HepG2 (cell line): ENCODE results near the gene PSME3IP1. TPM values are rescaled to one million over a fixed set of nuclear protein-coding genes. Genes with fewer than 3 reads are reported as not detected.

Experiments used
- ATAC-seq: fragments of 200-7000 bp; cut with Tn5 transposase; 3 replicates; pipeline ENCODE4 v1.9.1; 2020; ENCODE audit warnings: mild to moderate bottlenecking, moderate library complexity
- BruUV-seq: library from RNA; stranded (reverse); fragments of 400-500 nt; replicated peaks from 2 replicates; lab custom pipeline; 2021; lab: Mats Ljungman, UMichigan
- CTCF ChIA-PET: fragments of 300-600 bp; formaldehyde crosslinking; extraction: SDS; loops from one replicate; lab custom pipeline; 2021; ENCODE audit warnings: low total read pairs, inconsistent platforms, low intra/inter-chr PET ratio; lab: Yijun Ruan, JAX
- POLR2A ChIA-PET: fragments of 350-600 bp; sonication (Branson Sonifier 250); formaldehyde crosslinking; loops from one replicate; lab custom pipeline; 2020; ENCODE audit warnings: antibody characterized with exemption, inconsistent platforms; lab: Yijun Ruan, JAX
- DNase-seq: peaks from one replicate; pipeline ENCODE4 v3.0.0-alpha.2; 2015; ENCODE audit warnings: low spot score
- FAIRE-seq: peaks from 3 replicates; lab custom pipeline; 2011; peaks lifted over from hg19 to GRCh38; lab: Jason Lieb, UNC
- H2AFZ ChIP-seq: one replicate; pipeline ENCODE4 v1.6.1; 2011; ENCODE audit warnings: low read length, inconsistent platforms
- H3K27ac ChIP-seq: fragments of 300-600 bp; 3 replicates; pipeline ENCODE4 v1.8.0; 2011; ENCODE audit warnings: mixed run types, mild to moderate bottlenecking, mixed read lengths, low read length, inconsistent platforms; ENCODE audit not compliant: insufficient read depth; ENCODE audit errors: extremely low read length
- H3K27me3 ChIP-seq, 2 experiments: fragments of 200-600 bp in 1 of 2; 2 replicates in 1 of 2; 3 replicates in 1 of 2; pipeline versions ENCODE4 v1.6.0 to v1.8.0; 2011; ENCODE audit warnings: low read length in 2 of 2, mild to moderate bottlenecking in 2 of 2, moderate library complexity in 2 of 2, inconsistent platforms in 1 of 2; ENCODE audit not compliant: insufficient read depth in 2 of 2, control insufficient read depth in 1 of 2
- H3K36me3 ChIP-seq, 2 experiments: fragments of 200-600 bp in 1 of 2; replicated peaks in 1 of 2; 2 replicates in 1 of 2; 3 replicates in 1 of 2; pipeline versions ENCODE4 v1.5.1 to v1.8.0; 2011; ENCODE audit warnings: low read length in 2 of 2, inconsistent platforms in 1 of 2; ENCODE audit not compliant: insufficient read depth in 2 of 2, control insufficient read depth in 1 of 2
- H3K4me1 ChIP-seq: 2 replicates; pipeline ENCODE4 v1.5.1; 2012; ENCODE audit warnings: low read length, inconsistent platforms; ENCODE audit not compliant: insufficient read depth
- H3K4me2 ChIP-seq: 2 replicates; pipeline ENCODE4 v1.6.0; 2011; ENCODE audit warnings: low read depth, low read length, inconsistent platforms
- H3K4me3 ChIP-seq, 3 experiments: fragments of 200-600 bp in 1 of 3; sonication (generic), shearing (Covaris generic) in 1 of 3; replicated peaks in 1 of 3; 2 replicates each; pipeline ENCODE4 v1.5.1; 2011 to 2016; ENCODE audit warnings: low read length in 3 of 3, inconsistent platforms in 2 of 3, low read depth in 2 of 3, mild to moderate bottlenecking in 2 of 3, control low read depth in 1 of 3, mixed read lengths in 1 of 3; ENCODE audit not compliant: insufficient read depth in 1 of 3
- H3K79me2 ChIP-seq: one replicate; pipeline ENCODE4 v1.6.1; 2011; ENCODE audit warnings: low read length, inconsistent platforms; ENCODE audit not compliant: insufficient read depth
- H3K9ac ChIP-seq: 2 replicates; pipeline ENCODE4 v1.6.0; 2011; ENCODE audit warnings: mild to moderate bottlenecking, low read depth, low read length, inconsistent platforms; ENCODE audit not compliant: insufficient read depth
- H3K9me3 ChIP-seq: 2 replicates; pipeline ENCODE4 v1.5.1; 2012; ENCODE audit warnings: mild to moderate bottlenecking, low read length
- H4K20me1 ChIP-seq: 2 replicates; pipeline ENCODE4 v1.6.0; 2011; ENCODE audit warnings: inconsistent platforms, mild to moderate bottlenecking, low read length, moderate library complexity; ENCODE audit not compliant: insufficient read depth
- ATF7-NPFF ChIP-seq: sonication (generic); formaldehyde crosslinking; IDR thresholded peaks from 2 replicates; pipeline ENCODE4 v1.8.1; 2023; ENCODE audit warnings: mild to moderate bottlenecking, low read depth, missing genetic modification reagents, moderate library complexity
- HDAC6 ChIP-seq: fragments of 200-600 bp; sonication (generic); IDR thresholded peaks from 2 replicates; pipeline ENCODE4 v1.7.0; 2017; ENCODE audit warnings: mild to moderate bottlenecking, antibody characterized with exemption, low read length, low read depth
- NCOA1 ChIP-seq: sonication (generic); formaldehyde crosslinking; IDR thresholded peaks from 2 replicates; pipeline ENCODE4 v1.9.0; 2021; ENCODE audit warnings: missing genetic modification reagents
- SIX1 ChIP-seq: sonication (generic); formaldehyde crosslinking; IDR thresholded peaks from 2 replicates; pipeline ENCODE4 v1.4.0; 2020; ENCODE audit warnings: missing genetic modification reagents, borderline replicate concordance
- SOX6 ChIP-seq, 2 experiments: fragments of 450-650 bp in 1 of 2; sonication (generic) in 1 of 2; formaldehyde crosslinking in 1 of 2; IDR thresholded peaks; 2 replicates each; pipeline versions ENCODE4 v1.4.0 to v1.6.1; 2017 to 2020; ENCODE audit warnings: antibody characterized with exemption in 1 of 2, mild to moderate bottlenecking in 1 of 2, missing genetic modification reagents in 1 of 2
- THYN1 ChIP-seq: sonication (generic); formaldehyde crosslinking; IDR thresholded peaks from 2 replicates; pipeline ENCODE4 v1.8.1; 2023; ENCODE audit warnings: low read depth, mild to moderate bottlenecking, moderate library complexity, missing genetic modification reagents, borderline replicate concordance
- ZFP82 ChIP-seq: sonication (generic); formaldehyde crosslinking; IDR thresholded peaks from 2 replicates; pipeline ENCODE4 v1.5.1; 2020; ENCODE audit warnings: mild to moderate bottlenecking, missing genetic modification reagents, borderline replicate concordance
- ZNF44 ChIP-seq: sonication (generic); formaldehyde crosslinking; IDR thresholded peaks from 2 replicates; pipeline ENCODE4 v1.5.1; 2020; ENCODE audit warnings: mild to moderate bottlenecking, missing genetic modification reagents
- ZNF501 ChIP-seq: sonication (generic); formaldehyde crosslinking; IDR thresholded peaks from 2 replicates; pipeline ENCODE4 v1.5.1; 2020; ENCODE audit warnings: mild to moderate bottlenecking, moderate library complexity, missing genetic modification reagents
- ZNF530 ChIP-seq: sonication (generic); formaldehyde crosslinking; IDR thresholded peaks from 2 replicates; pipeline ENCODE4 v1.5.0; 2020; ENCODE audit warnings: low read depth, mild to moderate bottlenecking, missing genetic modification reagents
- WGBS: methylation state at CpG from one replicate; pipeline ENCODE4 v1.1.6; 2017; ENCODE audit warnings: low lambda C conversion rate; 5-methylcytosine and 5-hydroxymethylcytosine counted together
- in situ Hi-C: cut with HindIII; loops from 2 replicates; pipeline ENCODE4 v1.10.0; 2017; ENCODE audit warnings: low pct_unique_long_range_greater_than_20kb; ENCODE audit not compliant: extremely low pct_ligation_motif_present
- intact Hi-C: fragments of 100-400 bp; cut with micrococcal nuclease; formaldehyde crosslinking; loops from one replicate; pipeline ENCODE4 v1.10.0; 2022; ENCODE audit not compliant: unreplicated experiment
- polyA plus RNA-seq, 8 experiments: library from polyadenylated mRNA; depleted of rRNA in 3 of 8; stranded (reverse) in 7 of 8; unstranded in 1 of 8; fragments of >200 nt; fragmentation: Illumina TruSeq in 4 of 8; extraction: Trizol in 4 of 8; gene quantifications; 2 replicates each; pipeline versions ENCODE4 v1.2.1 to v1.2.3, GENCODE V29; 2011 to 2016; ENCODE audit warnings: low read depth in 4 of 8, missing spikeins in 1 of 8, mixed read lengths in 1 of 8; ENCODE audit not compliant: insufficient read depth in 1 of 8
- total RNA-seq, 5 experiments: library from RNA; depleted of rRNA; stranded (reverse); fragments of >200 nt; fragmentation: Illumina TruSeq; extraction: Trizol; gene quantifications; 2 replicates each; pipeline ENCODE4 v1.2.3, GENCODE V29; 2016; ENCODE audit warnings: low read depth in 1 of 5
- TF ChIP-seq, protein P1 (sequence below): sonication (generic); formaldehyde crosslinking; IDR thresholded peaks from 2 replicates; pipeline ENCODE4 v1.4.0; 2020; ENCODE audit warnings: missing genetic modification reagents
- TF ChIP-seq, protein P2 (sequence below): sonication (generic); formaldehyde crosslinking; IDR thresholded peaks from 2 replicates; pipeline ENCODE4 v1.9.0; 2021; ENCODE audit warnings: mild to moderate bottlenecking, missing genetic modification reagents
- TF ChIP-seq, protein P3 (sequence below): sonication (generic); formaldehyde crosslinking; IDR thresholded peaks from 2 replicates; pipeline ENCODE4 v1.5.1; 2020; ENCODE audit warnings: missing genetic modification reagents, mild to moderate bottlenecking, borderline replicate concordance
- TF ChIP-seq, protein P4 (sequence below): sonication (generic); formaldehyde crosslinking; IDR thresholded peaks from 2 replicates; pipeline ENCODE4 v1.4.0; 2020; ENCODE audit warnings: missing genetic modification reagents

PSME3IP1 gene
- total and polyA plus RNA-seq, 2 of the 13 experiments (the other 11 are each of a cell fraction or from before 2014, with no cell fraction given) = 90.8 to 99.8 TPM

DNA sequence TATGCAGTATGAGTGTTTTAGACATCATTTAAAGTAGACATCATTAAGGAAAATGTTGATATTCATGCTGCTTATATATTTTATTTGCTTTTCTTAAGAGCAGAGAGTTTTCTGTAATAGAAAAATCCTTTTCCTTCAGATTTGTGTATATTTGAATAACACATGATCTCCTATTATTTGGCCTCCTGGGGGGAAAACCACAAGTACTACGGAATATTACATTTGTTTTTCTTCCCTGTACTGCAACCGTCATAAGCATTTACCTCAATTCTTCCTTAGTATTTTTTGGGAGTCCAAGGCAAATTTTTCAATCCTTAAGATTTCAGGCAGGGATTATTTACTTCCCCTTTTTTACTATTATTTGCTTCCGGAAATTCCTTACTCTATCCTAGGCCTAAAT, 6.3 kb upstream of the PSME3IP1 start:
- Histone ChIP-seq H2AFZ (no peak overlapping the region), H3K27ac (peak overlapping the region; percentile 56), H3K36me3 (peaks cover 2 to 14% of the 10 kb centered on the region in 2 experiments; a peak in 4 of 5 replicates), H3K4me2 (0 out of 2 replicates have a peak overlapping the region, but pooled peaks have one; percentile 5), H3K9me3 (no peaks in the 10 kb centered on the region), H3K4me3 (no peak overlapping the region), H3K9ac (no peak overlapping the region), H3K4me1 (peaks cover 86% of the 10 kb centered on the region), H3K27me3 (no peaks in the 10 kb centered on the region; a peak in 2 of 5 replicates), H3K79me2 (peaks cover 98% of the 10 kb centered on the region), H4K20me1 (peaks cover 52% of the 10 kb centered on the region)
- FAIRE-seq = no peak
- in situ Hi-C loops (no loop called here), intact Hi-C loops (no loop called here)
- POLR2A ChIA-PET = interaction anchor here (1.6 kb wide), 1 partner anchor 60 kb away, joined by 3 read pairs; no protein-coding TSS in a partner anchor
- CTCF ChIA-PET = no interaction called here
- DNase-seq = no peak
- no TSS peak for BruUV-seq
- no peak for ATAC-seq
- 89% methylated on average over 3 of the region's 3 CpGs for WGBS
- TF ChIP-seq SIX1 = no peak
- no peak for TF ChIP-seq ZFP82 (CRISPR knock-in tag)
- TF ChIP-seq, protein P1, sequence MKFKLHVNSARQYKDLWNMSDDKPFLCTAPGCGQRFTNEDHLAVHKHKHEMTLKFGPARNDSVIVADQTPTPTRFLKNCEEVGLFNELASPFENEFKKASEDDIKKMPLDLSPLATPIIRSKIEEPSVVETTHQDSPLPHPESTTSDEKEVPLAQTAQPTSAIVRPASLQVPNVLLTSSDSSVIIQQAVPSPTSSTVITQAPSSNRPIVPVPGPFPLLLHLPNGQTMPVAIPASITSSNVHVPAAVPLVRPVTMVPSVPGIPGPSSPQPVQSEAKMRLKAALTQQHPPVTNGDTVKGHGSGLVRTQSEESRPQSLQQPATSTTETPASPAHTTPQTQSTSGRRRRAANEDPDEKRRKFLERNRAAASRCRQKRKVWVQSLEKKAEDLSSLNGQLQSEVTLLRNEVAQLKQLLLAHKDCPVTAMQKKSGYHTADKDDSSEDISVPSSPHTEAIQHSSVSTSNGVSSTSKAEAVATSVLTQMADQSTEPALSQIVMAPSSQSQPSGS (CRISPR knock-in tag) = no peak
- TF ChIP-seq HDAC6 = no peak
- TF ChIP-seq, protein P2, sequence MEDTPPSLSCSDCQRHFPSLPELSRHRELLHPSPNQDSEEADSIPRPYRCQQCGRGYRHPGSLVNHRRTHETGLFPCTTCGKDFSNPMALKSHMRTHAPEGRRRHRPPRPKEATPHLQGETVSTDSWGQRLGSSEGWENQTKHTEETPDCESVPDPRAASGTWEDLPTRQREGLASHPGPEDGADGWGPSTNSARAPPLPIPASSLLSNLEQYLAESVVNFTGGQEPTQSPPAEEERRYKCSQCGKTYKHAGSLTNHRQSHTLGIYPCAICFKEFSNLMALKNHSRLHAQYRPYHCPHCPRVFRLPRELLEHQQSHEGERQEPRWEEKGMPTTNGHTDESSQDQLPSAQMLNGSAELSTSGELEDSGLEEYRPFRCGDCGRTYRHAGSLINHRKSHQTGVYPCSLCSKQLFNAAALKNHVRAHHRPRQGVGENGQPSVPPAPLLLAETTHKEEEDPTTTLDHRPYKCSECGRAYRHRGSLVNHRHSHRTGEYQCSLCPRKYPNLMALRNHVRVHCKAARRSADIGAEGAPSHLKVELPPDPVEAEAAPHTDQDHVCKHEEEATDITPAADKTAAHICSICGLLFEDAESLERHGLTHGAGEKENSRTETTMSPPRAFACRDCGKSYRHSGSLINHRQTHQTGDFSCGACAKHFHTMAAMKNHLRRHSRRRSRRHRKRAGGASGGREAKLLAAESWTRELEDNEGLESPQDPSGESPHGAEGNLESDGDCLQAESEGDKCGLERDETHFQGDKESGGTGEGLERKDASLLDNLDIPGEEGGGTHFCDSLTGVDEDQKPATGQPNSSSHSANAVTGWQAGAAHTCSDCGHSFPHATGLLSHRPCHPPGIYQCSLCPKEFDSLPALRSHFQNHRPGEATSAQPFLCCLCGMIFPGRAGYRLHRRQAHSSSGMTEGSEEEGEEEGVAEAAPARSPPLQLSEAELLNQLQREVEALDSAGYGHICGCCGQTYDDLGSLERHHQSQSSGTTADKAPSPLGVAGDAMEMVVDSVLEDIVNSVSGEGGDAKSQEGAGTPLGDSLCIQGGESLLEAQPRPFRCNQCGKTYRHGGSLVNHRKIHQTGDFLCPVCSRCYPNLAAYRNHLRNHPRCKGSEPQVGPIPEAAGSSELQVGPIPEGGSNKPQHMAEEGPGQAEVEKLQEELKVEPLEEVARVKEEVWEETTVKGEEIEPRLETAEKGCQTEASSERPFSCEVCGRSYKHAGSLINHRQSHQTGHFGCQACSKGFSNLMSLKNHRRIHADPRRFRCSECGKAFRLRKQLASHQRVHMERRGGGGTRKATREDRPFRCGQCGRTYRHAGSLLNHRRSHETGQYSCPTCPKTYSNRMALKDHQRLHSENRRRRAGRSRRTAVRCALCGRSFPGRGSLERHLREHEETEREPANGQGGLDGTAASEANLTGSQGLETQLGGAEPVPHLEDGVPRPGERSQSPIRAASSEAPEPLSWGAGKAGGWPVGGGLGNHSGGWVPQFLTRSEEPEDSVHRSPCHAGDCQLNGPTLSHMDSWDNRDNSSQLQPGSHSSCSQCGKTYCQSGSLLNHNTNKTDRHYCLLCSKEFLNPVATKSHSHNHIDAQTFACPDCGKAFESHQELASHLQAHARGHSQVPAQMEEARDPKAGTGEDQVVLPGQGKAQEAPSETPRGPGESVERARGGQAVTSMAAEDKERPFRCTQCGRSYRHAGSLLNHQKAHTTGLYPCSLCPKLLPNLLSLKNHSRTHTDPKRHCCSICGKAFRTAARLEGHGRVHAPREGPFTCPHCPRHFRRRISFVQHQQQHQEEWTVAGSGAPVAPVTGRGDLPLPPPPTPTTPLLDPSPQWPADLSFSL (CRISPR knock-in tag) = no peak
- TF ChIP-seq, protein P3, sequence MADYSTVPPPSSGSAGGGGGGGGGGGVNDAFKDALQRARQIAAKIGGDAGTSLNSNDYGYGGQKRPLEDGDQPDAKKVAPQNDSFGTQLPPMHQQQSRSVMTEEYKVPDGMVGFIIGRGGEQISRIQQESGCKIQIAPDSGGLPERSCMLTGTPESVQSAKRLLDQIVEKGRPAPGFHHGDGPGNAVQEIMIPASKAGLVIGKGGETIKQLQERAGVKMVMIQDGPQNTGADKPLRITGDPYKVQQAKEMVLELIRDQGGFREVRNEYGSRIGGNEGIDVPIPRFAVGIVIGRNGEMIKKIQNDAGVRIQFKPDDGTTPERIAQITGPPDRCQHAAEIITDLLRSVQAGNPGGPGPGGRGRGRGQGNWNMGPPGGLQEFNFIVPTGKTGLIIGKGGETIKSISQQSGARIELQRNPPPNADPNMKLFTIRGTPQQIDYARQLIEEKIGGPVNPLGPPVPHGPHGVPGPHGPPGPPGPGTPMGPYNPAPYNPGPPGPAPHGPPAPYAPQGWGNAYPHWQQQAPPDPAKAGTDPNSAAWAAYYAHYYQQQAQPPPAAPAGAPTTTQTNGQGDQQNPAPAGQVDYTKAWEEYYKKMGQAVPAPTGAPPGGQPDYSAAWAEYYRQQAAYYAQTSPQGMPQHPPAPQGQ = no peak
- TF ChIP-seq SOX6 (IDR thresholded peaks at IDR 0.05) = no peak
- TF ChIP-seq SOX6 (CRISPR knock-in tag; IDR thresholded peaks at IDR 0.05) = no peak
- TF ChIP-seq ZNF501 (CRISPR knock-in tag) = no peak
- TF ChIP-seq ZNF44 (CRISPR knock-in tag) = no peak
- no peak for TF ChIP-seq ZNF530 (CRISPR knock-in tag)
- TF ChIP-seq ATF7-NPFF = no peak
- TF ChIP-seq, protein P4, sequence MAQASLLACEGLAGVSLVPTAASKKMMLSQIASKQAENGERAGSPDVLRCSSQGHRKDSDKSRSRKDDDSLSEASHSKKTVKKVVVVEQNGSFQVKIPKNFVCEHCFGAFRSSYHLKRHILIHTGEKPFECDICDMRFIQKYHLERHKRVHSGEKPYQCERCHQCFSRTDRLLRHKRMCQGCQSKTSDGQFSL (CRISPR knock-in tag) = no peak
- no peak for TF ChIP-seq NCOA1 (CRISPR knock-in tag)
- TF ChIP-seq THYN1 = no peak
